ENCODE measurements around the gene AVPR2.

DNA sequence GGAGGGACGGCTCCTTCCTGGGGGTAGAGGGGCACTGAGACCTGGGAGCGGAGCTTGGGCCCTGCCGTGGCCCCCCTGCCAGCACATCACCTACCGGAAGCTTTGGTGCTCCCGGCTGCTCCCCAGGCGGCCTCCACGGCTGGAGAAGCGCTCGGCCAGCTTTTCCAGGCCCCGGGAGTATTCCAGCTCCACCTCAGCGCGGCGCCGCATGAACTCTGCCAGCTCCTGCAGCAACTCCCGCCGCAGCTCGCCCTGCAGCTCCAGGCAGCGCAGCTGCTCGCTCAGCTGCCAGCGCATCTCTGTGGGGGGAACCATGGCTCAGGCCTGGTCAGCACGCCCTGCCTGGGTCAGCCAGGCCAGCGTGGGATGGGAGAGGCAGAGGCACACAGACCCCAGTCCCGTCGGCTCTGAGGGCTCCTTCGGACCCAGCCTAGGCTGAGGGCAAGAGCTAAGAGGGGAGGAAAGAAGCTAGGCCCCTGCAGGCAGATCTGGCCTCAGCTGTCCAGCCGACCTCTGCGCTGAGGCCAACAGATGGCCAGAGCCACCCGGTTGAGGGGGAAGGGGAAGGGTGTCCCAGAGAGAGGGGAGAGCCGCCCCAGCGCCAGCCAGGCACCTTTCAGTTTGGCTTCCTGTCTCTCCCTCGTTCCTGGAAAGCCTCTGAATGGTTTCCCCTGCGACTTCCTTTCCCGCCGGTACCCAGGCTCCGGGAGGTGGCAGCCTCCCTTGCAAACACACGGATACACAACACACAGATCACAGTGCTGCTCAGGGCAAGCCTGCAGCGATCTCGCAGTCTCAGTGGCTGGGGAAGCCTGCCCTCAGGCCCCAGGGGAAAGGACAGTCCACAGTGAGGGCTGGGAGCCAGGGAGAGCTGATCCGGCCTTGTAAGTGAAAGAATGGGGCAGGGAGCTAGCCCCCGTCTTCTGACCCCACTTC is 17.3 kb downstream of the AVPR2 start:
- TF ChIP-seq POLR2AphosphoS5 (IDR thresholded peaks at IDR 0.05; ENCODE audit: low read depth, low read length) (no peak), CTCF (IDR thresholded peaks at IDR 0.05) (no peak)
